Skin of body (tissue), 2 donors: ENCODE data around the gene CADM2. TPM values are rescaled to one million over a fixed set of nuclear protein-coding genes. Genes with fewer than 3 reads are reported as not detected.
"Not testable (repeated sequence)": the region's sequence is repeated elsewhere in the genome, so short reads cannot be mapped to it uniquely, and the experiment has no call there.

Experiments used
- DNase-seq: peaks from one replicate; lab custom pipeline; 2025; lab: John Stamatoyannopoulos, UW
- total RNA-seq: library from RNA; depleted of rRNA; stranded (reverse); fragments of >200 nt; gene quantifications from one replicate; pipeline ENCODE4 v1.2.3, GENCODE V29; 2014

CADM2 gene
- 2.5 TPM for total RNA-seq

- DNase-seq, result peak; percentile 80
Measured at GRCh38 chr3:84958495-84959469, at the start of gene CADM2. Gene CADM2 (plus strand): TSS chr3:84958989.

DNA sequence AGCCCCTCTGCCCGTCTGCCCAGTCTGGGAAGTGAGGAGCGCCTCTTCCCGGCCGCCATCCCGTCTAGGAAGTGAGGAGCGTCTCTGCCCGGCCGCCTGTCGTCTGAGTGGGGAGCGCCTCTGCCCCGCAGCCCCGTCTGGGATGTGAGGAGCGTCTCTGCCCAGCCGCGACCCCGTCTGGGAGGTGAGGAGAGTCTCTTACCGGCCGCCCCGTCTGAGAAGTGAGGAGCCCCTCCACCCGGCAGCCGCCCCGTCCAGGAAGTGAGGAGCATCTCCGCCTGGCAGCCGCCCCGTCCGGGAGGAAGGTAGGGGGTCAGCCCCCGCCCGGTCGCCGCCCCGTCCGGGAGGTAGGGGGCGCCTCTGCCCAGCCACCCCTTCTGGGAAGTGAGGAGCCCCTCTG is 40.2 kb upstream of the CADM2 start:
- DNase-seq, result not testable (repeated sequence)

DNA sequence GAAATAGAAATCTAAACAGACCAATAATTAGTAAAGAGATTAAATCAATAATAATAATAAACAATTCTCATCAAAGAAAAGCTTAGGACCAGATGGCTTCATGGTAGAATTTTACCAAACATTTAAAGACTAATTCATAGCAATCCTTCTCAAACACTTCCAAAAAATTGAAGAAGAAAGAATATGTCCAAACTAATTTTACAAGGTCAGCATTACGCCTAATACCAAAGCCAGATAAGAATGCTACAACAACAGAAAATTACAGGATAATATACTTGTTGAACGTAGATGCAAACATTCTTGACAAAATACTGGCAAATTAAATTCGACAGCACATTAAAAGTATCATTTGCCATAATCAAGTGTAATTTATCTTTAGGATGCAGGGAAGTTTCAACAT is 36.1 kb upstream of the CADM2 start:
- no peak for DNase-seq

DNA sequence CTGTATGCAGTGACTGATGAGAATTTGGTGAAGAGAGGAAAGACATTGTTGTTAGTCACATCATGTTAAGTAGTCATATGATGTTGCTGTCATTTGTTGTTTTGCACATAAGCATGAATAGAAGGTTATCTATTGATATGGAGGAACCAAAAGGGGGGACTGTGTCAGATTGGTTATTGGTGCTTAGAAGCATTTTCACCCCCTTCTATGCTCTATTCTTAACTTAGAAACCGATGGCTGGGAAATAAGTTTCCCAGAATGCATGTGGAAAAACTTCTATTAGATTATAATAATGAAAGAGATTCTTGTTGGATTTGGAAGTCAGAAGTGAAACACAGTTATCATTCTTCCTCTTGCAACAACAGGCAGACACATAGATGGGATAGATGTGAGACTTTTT is 33.2 kb upstream of the CADM2 start:
- no peak for DNase-seq

GRCh38 chr3:84943379-84943778 is 15.4 kb upstream of the CADM2 start:
- DNase-seq, result no peak

DNA sequence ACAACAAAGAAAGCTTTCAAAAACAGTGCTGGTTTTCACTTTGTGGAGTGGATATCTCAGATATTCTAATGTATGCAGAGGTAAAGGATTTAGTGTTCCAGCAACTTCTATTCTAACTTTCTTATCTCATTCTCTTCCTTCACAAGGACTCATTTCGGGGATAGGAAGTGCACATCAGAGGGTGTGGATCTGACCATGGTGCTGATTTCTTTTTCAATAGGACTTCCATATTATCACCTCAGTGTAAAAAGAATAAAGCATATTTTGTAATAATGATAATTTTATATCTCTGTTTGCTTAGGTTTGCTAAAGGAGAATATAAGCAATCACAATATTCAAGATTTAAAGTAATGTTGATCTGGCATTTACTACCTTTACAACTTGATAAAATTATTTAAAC is 12.5 kb upstream of the CADM2 start:
- no peak for DNase-seq

GRCh38 chr3:84959470-84960271 is 882 bp downstream of the CADM2 start:
- DNase-seq, result no peak

- DNase-seq, result no peak
Measured at GRCh38 chr3:84960581-84960980, 1.8 kb downstream of the CADM2 start.

DNA sequence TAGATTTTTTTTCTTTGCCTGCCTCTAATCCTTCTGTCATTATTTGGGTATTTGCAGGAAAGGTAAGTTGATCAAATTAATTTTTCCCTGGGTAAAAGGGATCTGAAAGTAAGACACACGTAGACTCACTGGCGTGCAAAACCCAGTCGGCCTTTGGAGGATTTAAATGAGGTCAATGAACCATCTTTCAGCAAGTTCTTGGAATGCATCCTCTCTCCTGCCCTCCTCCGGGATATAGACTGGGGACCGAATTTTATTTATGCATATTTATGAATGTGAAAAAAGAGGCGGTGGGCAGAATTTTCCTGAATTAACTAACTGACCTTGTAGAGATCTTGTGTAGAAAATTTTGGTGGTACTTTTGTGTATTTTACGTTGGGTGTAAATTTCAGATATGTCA is 2.2 kb downstream of the CADM2 start:
- no peak for DNase-seq

DNA sequence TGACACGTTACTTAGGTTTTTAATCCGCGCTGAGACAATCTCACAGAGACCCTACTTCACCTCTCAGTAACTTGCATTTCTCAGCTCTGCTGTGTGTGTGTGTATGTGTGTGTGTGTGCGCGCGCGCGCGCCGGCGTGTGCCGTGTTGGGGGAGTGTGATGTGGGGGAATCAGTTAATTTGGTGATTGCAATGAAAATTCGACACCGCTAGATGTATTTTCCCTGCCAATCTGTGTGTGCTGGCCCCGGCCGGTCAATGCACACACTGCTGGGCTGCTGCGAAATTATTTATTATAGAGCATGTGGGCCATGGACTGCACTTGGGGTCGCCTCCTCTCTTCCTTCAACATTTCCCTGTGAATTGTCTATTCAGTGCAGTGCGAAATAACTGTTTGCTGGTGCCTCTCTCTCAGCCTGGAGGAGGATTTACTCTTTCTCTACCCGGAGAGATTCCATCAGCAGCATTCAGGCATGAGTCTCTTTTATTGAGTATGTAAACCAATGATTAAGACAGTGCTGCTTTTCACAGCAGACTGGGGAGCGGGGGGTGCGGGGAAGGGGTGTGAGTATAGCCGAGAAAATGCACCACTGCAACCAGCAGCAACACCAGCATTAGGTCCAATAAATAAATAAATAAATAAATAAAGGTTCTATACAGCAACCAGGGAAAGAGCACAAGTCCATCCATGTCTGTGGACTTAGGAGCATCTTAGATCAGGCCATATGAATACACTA is 2.9 kb downstream of the CADM2 start:
- no peak for DNase-seq

GRCh38 chr3:84962415-84962814 is 3.6 kb downstream of the CADM2 start:
- DNase-seq, result no peak

DNA sequence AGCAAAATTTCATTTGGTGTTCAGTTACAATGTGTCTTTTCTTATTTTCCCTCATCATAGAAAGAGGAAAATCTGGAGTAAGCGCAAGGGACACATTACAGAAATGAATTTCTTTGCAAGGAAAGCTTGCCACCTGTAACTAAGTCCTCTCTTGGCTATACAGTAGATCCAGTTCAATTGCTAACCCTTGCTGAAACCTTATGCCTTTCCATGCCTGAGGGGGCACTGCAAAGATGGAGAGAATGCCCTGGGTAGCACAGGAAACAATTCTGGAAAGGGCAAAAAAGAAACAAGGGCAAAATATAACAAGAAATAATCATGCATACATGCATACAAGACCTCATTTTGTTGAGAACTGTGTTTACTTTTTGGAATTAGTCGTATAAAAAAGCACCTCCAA is 4.3 kb downstream of the CADM2 start:
- no peak for DNase-seq

- DNase-seq, result no peak
Measured at GRCh38 chr3:84965141-84965540, 6.4 kb downstream of the CADM2 start.

DNA sequence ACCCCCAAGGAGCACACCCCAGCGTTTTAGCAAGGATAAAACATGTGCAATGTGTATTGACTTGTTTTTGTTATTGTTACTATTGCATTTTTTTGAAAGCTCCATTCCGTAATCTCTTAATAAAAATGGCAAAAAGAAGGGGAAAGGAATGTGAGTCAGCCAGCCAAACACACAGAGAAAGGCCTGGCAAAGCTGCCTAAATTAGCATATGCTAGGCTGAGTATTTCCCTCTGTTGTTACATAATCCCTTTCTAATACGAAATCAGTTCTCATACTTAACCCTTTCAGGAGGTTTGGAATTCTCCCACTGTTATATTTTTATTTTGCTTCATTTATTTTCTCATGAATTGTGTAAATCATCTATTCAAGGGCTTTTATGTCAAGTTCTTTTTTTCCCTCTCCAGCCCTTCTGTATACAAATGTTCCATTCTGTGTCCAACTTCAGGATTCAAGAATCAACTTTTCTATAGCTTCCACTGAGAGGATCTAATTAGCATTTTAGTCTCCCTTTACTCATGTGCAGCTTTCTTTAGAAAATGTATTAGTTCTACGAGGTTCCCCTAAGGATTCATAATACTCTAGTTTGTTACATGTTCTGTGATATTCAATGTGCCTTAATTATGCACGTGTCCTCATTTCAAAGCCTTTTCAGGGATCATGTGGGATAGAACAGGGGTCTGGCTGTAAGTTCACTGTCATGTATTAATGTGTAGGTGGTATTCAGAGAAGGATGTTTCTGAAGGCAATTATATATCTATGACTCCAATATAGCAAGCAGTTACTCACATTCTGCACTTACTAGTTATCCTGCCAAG is 9.2 kb downstream of the CADM2 start:
- peak; percentile 62 for DNase-seq

DNA sequence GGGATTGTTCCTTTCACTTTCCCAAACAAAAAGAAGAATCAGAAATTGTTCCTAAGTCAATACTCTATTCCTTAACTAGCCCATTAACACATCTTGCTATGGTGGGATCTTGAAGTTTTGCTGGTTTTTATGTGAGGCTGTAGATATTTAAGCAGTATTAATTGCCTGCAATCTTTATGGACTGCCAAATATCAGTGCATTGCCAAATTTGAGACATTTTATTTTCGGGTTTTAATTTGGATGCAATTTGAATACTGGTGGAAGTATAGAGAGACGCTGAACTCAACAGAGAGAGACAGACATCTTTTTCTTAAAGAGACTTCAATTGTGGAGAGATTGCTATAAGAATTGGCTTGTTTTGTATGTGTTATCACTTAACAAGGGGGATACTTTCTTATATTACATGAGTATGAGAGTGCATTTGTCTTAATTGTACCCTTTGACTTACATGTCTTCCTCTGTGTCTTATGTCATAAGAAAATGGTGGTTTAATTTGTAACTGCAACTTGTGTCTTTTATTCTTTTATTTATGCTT is 10.0 kb downstream of the CADM2 start:
- DNase-seq, result no peak

DNA sequence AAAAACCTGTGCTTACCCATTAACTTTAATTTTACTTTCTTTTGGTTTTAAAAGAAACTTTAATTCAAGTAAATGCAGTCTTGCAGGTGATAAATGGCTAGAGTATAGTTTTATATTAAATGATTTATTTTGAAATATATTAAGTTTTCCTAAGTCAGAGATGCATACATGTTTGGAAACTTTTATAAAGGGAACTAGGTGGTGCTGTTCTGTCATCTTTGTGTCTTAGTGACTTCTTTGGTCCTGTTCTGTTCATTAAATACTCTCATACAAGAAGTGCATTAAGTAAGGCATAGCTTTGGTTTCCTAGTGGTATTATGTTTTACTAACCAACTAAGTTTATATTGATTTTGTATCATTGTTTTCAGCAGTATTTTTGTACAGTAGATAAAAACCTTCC is 15.6 kb downstream of the CADM2 start:
- DNase-seq, result no peak

DNA sequence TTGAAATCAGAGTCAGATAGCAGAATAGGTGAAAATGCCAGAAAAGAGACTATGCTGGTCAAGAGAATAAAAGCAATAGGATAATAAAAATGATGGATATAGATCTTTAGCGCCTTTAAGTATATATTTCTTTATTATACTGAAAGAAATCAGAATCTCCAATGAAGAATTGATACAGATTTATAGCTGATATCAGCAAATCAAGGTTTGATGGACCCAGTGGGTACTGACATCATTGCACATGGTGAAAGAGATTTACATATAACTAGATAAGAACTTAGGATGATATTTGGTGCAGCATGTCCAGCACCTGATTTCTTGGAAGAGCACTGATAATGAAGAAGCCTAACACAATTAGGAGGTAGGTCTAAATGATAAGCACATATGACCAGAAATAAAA is 18.2 kb downstream of the CADM2 start:
- DNase-seq, result no peak

- no peak for DNase-seq
Measured at GRCh38 chr3:84978843-84979242, 20.1 kb downstream of the CADM2 start.

DNA sequence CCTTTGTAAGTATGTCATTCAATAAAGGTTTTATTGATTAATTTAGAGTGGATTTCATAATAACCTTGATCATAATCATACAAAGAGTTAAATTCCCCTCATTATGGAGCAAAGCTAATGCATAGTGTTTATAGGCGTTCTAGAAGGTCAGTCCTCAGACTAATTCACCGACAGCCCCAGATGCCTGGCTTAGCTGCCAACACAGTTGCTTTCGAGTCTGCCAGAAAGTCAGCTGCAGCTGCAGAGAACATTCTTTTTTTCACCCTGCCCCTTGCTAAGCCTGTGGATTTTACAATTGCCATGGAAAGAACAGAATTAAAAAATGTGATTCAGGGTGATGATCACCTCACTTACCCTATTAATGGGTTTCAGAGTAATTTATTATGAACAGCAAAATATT is 21.2 kb downstream of the CADM2 start:
- no peak for DNase-seq

DNA sequence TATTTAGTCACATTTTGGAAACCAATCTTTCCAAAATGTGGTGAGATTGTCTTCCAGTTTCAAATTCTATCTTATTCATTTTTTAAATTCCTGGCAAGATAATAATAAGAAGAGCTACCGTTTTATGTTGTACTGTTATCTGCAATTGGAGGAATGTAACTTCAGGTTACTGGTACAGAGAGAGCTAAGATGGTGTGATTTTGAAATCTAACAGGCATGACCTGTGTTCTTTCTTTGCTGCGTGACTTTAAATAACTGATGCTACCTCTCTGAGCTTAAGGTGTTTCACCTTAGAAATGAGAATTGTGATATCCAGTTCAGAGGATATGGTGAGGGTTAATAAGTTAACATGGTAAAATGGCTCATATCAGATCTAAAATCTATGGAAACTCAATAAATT is 21.7 kb downstream of the CADM2 start:
- DNase-seq, result no peak

GRCh38 chr3:84983490-84983889 is 24.7 kb downstream of the CADM2 start:
- no peak for DNase-seq
